H1 (cell line): ENCODE results near the gene ASAP2. TPM values are rescaled to one million over a fixed set of nuclear protein-coding genes. Genes with fewer than 3 reads are reported as not detected.

Source experiments
- polyA plus RNA-seq, 7 experiments: library from polyadenylated mRNA; depleted of rRNA in 3 of 7; stranded (reverse) in 5 of 7; unstranded in 2 of 7; fragments of >200 nt in 5 of 7; fragments of 200-250 nt in 2 of 7; gene quantifications; 1 replicate in 5 of 7; 2 replicates in 1 of 7; 4 replicates in 1 of 7; pipeline versions ENCODE4 v1.2.1 to v1.2.3, GENCODE V29; 2011 to 2013; ENCODE audit warnings: missing spikeins in 2 of 7, mixed read lengths in 2 of 7
- total RNA-seq: library from RNA; stranded (reverse); fragmentation: NEBNext Ultra II Directional; extraction: Animal tissue kit (Norgen Biotek cat#: 25700); gene quantifications from 2 replicates; pipeline ENCODE4 v1.2.1, GENCODE V29; 2021
- TF ChIP-seq, protein P1 (sequence below): fragments of 300-600 bp; sonication (generic); IDR thresholded peaks from 2 replicates; pipeline ENCODE4 v1.7.1; 2012; ENCODE audit warnings: low read length, moderate library complexity, mild to moderate bottlenecking, inconsistent platforms; ENCODE audit not compliant: insufficient replicate concordance

ASAP2 gene
- total and polyA plus RNA-seq, 2 of the 8 experiments (the other 6 are each of a cell fraction or from before 2014, with no cell fraction given) = 10.2 to 18.7 TPM

DNA sequence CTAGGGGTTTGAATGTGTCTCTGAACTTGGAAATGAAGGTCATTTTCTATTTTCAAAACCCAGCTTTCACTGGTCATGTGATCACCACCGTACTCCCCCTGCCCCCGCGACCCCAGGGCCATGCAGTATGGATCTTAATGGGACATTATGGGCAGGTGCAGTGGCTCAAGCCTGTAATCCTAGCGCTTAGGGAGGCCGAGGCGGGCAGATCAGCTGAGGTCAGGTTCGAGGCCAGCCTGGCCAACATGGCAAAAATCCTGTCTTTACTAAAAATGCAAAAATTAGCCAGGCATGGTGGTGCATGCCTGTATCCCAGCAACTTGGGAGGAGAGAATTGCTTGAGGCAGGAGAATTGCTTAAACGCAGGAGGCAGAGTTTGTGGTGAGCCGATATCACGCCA is 139.4 kb downstream of the ASAP2 start (continued):
- TF ChIP-seq, protein P1, sequence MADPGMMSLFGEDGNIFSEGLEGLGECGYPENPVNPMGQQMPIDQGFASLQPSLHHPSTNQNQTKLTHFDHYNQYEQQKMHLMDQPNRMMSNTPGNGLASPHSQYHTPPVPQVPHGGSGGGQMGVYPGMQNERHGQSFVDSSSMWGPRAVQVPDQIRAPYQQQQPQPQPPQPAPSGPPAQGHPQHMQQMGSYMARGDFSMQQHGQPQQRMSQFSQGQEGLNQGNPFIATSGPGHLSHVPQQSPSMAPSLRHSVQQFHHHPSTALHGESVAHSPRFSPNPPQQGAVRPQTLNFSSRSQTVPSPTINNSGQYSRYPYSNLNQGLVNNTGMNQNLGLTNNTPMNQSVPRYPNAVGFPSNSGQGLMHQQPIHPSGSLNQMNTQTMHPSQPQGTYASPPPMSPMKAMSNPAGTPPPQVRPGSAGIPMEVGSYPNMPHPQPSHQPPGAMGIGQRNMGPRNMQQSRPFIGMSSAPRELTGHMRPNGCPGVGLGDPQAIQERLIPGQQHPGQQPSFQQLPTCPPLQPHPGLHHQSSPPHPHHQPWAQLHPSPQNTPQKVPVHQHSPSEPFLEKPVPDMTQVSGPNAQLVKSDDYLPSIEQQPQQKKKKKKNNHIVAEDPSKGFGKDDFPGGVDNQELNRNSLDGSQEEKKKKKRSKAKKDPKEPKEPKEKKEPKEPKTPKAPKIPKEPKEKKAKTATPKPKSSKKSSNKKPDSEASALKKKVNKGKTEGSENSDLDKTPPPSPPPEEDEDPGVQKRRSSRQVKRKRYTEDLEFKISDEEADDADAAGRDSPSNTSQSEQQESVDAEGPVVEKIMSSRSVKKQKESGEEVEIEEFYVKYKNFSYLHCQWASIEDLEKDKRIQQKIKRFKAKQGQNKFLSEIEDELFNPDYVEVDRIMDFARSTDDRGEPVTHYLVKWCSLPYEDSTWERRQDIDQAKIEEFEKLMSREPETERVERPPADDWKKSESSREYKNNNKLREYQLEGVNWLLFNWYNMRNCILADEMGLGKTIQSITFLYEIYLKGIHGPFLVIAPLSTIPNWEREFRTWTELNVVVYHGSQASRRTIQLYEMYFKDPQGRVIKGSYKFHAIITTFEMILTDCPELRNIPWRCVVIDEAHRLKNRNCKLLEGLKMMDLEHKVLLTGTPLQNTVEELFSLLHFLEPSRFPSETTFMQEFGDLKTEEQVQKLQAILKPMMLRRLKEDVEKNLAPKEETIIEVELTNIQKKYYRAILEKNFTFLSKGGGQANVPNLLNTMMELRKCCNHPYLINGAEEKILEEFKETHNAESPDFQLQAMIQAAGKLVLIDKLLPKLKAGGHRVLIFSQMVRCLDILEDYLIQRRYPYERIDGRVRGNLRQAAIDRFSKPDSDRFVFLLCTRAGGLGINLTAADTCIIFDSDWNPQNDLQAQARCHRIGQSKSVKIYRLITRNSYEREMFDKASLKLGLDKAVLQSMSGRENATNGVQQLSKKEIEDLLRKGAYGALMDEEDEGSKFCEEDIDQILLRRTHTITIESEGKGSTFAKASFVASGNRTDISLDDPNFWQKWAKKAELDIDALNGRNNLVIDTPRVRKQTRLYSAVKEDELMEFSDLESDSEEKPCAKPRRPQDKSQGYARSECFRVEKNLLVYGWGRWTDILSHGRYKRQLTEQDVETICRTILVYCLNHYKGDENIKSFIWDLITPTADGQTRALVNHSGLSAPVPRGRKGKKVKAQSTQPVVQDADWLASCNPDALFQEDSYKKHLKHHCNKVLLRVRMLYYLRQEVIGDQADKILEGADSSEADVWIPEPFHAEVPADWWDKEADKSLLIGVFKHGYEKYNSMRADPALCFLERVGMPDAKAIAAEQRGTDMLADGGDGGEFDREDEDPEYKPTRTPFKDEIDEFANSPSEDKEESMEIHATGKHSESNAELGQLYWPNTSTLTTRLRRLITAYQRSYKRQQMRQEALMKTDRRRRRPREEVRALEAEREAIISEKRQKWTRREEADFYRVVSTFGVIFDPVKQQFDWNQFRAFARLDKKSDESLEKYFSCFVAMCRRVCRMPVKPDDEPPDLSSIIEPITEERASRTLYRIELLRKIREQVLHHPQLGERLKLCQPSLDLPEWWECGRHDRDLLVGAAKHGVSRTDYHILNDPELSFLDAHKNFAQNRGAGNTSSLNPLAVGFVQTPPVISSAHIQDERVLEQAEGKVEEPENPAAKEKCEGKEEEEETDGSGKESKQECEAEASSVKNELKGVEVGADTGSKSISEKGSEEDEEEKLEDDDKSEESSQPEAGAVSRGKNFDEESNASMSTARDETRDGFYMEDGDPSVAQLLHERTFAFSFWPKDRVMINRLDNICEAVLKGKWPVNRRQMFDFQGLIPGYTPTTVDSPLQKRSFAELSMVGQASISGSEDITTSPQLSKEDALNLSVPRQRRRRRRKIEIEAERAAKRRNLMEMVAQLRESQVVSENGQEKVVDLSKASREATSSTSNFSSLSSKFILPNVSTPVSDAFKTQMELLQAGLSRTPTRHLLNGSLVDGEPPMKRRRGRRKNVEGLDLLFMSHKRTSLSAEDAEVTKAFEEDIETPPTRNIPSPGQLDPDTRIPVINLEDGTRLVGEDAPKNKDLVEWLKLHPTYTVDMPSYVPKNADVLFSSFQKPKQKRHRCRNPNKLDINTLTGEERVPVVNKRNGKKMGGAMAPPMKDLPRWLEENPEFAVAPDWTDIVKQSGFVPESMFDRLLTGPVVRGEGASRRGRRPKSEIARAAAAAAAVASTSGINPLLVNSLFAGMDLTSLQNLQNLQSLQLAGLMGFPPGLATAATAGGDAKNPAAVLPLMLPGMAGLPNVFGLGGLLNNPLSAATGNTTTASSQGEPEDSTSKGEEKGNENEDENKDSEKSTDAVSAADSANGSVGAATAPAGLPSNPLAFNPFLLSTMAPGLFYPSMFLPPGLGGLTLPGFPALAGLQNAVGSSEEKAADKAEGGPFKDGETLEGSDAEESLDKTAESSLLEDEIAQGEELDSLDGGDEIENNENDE = no peak
